ENCODE measurements around the gene PDK4. TPM values are rescaled to one million over a fixed set of nuclear protein-coding genes. Genes with fewer than 3 reads are reported as not detected.
A peak's percentile ranks its signal among the peaks of the same experiment; 100 is the strongest.

PDK4 gene
- total and polyA plus RNA-seq, 7 donors, result 174 to 3,046 (median 2,751) TPM

- ATAC-seq (no peak), DNase-seq (peak in 1 of 2 donors; percentile 36)
- peak overlapping the region; percentile 93 for H3K4me3 ChIP-seq
- peaks cover 2 to 61% of the 10 kb centered on the region in 2 donors for H3K36me3 ChIP-seq (ENCODE audit: insufficient read depth in 1 of 2, low read depth in 1 of 2)
- H3K27me3 ChIP-seq (ENCODE audit: insufficient read depth in 3 of 3, low read length in 2 of 3), result no peaks in the 10 kb centered on the region
- peaks cover 64% of the 10 kb centered on the region for H3K4me1 ChIP-seq
- intact Hi-C loops (cut with DNase I), result no loop called here
- H3K27ac ChIP-seq, result peak overlapping the region; percentile 98
- no peak for TF ChIP-seq CTCF (IDR thresholded peaks at IDR 0.05)
- no peaks in the 10 kb centered on the region for H3K9me3 ChIP-seq
These were observed 2.1 kb downstream of the PDK4 start for GRCh38 chr7:95594185-95594584.

GRCh38 chr7:95593343-95593742 is 3.0 kb downstream of the PDK4 start:
- Histone ChIP-seq H3K9me3 (no peaks in the 10 kb centered on the region), H3K4me1 (peaks cover 66% of the 10 kb centered on the region), H3K36me3 (ENCODE audit: insufficient read depth in 1 of 2, low read depth in 1 of 2) (peaks cover 9 to 70% of the 10 kb centered on the region in 2 donors), H3K27ac (peak overlapping the region; percentile 98), H3K27me3 (ENCODE audit: insufficient read depth in 3 of 3, low read length in 2 of 3) (no peaks in the 10 kb centered on the region), H3K4me3 (peak overlapping the region; percentile 93)
- no peak for DNase-seq
- intact Hi-C loops (cut with DNase I), result no loop called here
- TF ChIP-seq CTCF (IDR thresholded peaks at IDR 0.05), result no peak
- ATAC-seq, result no peak
- WGBS, 3 donors, result 45 to 57% (median 50%) methylated on average over 2 of the region's 2 CpGs

- ATAC-seq (no peak), DNase-seq (no peak)
- WGBS, 3 donors, result 70 to 73% (median 72%) methylated on average over 5 of the region's 5 CpGs
- Histone ChIP-seq H3K9me3 (no peaks in the 10 kb centered on the region), H3K4me3 (peak overlapping the region; percentile 93), H3K27me3 (ENCODE audit: insufficient read depth in 3 of 3, low read length in 2 of 3) (no peaks in the 10 kb centered on the region), H3K36me3 (ENCODE audit: insufficient read depth in 1 of 2, low read depth in 1 of 2) (peaks cover 10 to 77% of the 10 kb centered on the region in 2 donors), H3K27ac (peak overlapping the region; percentile 98), H3K4me1 (peaks cover 66% of the 10 kb centered on the region)
- intact Hi-C loops (cut with DNase I), result no loop called here
- no peak for TF ChIP-seq CTCF (IDR thresholded peaks at IDR 0.05)
These were observed 3.7 kb downstream of the PDK4 start for GRCh38 chr7:95592570-95592969.

- DNase-seq (peak in 1 of 2 donors; percentile 59), ATAC-seq (peak; percentile 4 to 7 (median 6))
- peak overlapping the region; percentile 93 for H3K4me3 ChIP-seq
- no peaks in the 10 kb centered on the region for H3K9me3 ChIP-seq
- no peak for TF ChIP-seq CTCF (IDR thresholded peaks at IDR 0.05)
- intact Hi-C loops (cut with DNase I), result no loop called here
- H3K27ac ChIP-seq, result peak overlapping the region; percentile 98
- H3K4me1 ChIP-seq, result peaks cover 70% of the 10 kb centered on the region
- H3K27me3 ChIP-seq (ENCODE audit: insufficient read depth in 3 of 3, low read length in 2 of 3), result no peaks in the 10 kb centered on the region
- H3K36me3 ChIP-seq (ENCODE audit: insufficient read depth in 1 of 2, low read depth in 1 of 2), result peaks cover 20 to 97% of the 10 kb centered on the region in 2 donors
- WGBS, 3 donors, result 25 to 41% (median 26%) methylated on average over 5 of the region's 5 CpGs
These were observed 5.7 kb downstream of the PDK4 start for GRCh38 chr7:95590387-95591248.

Data from psoas muscle (tissue), 8 donors.